GM18511 (cell line): ENCODE data around the gene BATF.

Experiments
- ATAC-seq: cut with Tn5 transposase; IDR thresholded peaks from one replicate; pipeline ENCODE4 v1.9.1; 2021; ENCODE audit warnings: mild to moderate bottlenecking, moderate library complexity; ENCODE audit not compliant: unreplicated experiment

BATF gene

DNA sequence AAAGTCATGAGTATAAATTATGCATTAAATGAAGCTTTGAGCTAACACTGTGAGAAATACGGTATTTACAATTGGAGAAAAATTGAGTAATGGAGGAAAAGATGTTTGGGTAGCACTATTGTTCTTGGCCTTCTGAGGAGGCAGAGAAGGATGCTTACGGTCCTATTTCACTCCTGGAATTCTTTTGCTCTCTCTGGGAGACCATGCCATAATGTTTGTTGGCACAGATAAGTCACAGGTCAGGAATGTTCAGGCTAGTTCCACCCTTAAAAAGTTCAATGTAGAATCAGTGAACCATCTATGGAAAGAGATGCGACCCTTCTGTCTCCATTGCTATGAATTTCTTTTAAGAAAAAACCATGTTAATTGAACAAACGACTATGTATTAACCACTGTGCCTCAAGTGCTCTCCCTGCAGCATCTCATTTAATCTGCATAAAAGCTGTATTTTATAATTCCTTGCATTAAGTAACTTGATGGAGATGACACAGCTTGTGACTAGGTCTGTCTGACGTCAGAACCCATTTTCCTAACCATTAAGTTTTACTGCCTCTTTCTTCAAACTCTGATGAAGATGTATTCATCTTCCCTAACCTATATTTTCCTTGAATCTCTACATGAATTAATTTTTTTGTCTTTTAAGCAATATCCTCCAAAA lies 9.5 kb downstream of the BATF start:
- ATAC-seq: no peak

DNA sequence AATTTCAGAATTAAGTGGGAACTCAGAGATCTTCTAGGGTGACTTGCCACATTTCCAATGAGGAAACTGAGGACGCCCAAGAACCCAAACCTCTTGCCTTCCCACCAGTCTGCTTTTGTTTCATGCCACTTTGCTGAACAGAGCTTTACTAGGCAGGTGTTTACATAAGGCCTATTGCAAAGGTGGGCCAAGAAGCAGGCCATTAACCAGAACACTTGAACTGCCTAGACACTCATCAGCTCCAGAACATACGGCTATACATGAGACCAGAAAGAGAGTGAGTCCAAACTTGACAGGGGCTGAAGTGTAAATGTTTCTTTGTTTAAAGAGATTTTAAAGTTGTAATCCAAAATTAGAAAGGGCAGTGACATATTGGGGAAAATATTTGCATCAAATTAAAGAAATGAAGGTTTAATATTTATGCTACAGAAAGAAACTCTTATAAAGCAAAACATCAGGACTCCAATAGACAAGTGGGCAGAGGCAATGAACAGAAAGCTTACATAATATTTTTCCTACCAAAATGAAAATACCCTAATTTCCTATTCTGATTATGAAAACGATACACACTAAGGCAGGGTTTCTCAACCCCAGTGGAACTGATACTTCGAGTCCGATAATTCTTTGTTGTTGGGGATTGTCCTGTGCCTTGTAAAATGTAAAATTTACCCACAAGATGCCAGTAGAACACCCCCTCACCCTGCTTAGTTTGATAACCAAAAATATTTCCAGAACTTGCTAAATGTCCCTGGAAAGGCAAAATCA lies 11.7 kb downstream of the BATF start:
- ATAC-seq: no peak

DNA sequence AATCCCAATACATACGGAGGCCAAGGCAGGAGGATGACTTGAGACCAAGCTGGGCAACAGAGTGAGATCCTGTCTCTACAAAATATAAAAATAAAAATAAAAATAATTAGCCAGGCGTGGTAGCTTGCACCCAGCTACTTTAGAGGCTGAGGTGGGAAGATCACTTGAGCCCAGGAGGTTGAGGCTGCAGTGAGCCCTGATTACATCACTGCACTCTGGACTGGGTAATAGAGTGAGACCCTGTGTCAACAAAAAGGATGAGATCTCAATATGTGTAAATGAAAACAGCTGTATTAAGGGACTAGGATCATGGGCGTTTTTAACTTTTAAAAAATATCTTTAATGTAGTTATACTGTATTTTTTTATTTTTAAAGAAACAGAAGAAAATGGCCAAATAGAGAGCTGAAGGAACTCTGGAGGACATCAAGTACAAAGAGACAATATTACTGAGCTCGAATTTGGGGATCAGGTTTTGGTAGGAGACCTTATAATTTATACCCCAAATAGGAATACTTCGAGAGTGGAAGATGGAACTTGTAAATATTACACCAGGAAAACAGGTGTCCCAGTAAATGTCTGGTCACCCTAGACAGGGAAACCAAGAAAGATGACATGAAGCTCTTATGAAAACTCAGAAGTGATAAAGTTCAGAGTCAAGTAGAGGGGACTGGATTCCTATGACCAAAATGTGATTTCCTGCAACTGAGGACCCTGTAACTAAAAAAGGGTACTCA lies 13.1 kb downstream of the BATF start:
- ATAC-seq: no peak

- ATAC-seq: no peak
Measured at GRCh38 chr14:75537071-75537470, 14.8 kb downstream of the BATF start.

GRCh38 chr14:75539162-75539560 lies 16.9 kb downstream of the BATF start:
- no peak for ATAC-seq

GRCh38 chr14:75539561-75540478 lies 17.6 kb downstream of the BATF start:
- peak; percentile 61 for ATAC-seq

- ATAC-seq: no peak
Measured at GRCh38 chr14:75540479-75540851, 18.2 kb downstream of the BATF start.

DNA sequence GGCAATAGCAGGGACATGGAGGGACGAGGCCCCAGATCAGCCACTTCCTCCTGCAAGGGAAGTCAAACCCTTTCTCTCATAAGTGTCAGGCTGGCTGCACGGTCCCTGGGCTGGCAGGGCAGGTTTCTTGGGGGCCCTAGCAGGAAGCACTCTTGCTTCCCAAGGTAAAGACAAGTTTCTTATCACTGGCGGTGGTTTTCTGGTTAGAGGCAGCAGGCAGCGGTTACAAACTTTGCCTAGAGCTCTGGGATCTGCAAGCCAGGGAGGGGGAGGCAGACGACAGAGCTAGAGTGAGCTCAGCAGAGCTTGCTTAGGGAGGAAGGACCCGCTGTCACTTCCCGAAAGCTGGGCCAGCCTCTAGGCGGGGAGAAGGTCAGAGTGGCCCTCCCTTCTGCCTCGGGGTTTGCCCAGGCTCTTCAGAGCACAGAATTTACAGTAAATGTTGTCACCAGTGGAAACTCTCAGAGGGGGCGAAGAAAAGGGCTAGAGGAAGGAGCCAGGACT lies 20.4 kb downstream of the BATF start:
- peak; percentile 69 for ATAC-seq

DNA sequence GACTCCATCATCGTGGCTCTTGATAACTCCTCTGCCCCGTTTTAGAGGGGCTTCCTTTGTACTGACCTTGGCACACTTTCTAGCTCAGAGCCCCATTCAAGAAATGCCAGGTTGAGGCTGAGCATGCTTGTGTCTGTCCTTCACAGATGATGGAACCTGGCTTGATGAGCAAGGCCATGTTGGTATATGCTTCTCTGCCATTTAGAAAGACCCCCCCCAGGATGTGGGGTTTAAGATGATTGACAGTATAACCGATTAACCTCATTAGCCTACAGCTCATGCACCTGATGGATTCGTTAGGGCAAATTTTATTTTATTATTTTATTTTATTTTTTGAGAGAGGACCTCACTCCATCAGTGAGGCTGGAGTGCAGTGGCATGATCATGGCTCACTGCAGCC lies 21.0 kb downstream of the BATF start:
- ATAC-seq: peak; percentile 3

DNA sequence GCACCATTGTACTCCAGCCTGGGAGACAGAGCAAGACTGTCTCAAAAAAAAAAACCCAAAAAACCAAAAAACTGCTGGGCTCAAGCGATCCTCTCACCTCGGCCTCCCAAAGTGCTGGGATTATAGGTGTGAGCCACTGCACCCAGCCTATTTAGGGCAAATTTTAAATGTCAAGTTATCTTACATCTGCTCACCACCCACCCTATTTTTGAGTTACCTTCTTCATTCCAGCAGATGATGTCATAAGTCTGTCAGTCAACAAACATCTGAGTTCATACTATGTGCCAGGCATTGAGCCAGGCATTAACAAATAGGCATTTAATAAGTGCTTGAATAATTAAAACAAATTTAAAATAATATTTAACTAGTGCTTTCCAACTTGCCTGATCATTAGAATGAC lies 21.5 kb downstream of the BATF start:
- no peak for ATAC-seq

- ATAC-seq: no peak
Measured at GRCh38 chr14:75545907-75546306, 23.6 kb downstream of the BATF start.

GRCh38 chr14:75547552-75548250 lies 25.4 kb downstream of the BATF start:
- no peak for ATAC-seq

DNA sequence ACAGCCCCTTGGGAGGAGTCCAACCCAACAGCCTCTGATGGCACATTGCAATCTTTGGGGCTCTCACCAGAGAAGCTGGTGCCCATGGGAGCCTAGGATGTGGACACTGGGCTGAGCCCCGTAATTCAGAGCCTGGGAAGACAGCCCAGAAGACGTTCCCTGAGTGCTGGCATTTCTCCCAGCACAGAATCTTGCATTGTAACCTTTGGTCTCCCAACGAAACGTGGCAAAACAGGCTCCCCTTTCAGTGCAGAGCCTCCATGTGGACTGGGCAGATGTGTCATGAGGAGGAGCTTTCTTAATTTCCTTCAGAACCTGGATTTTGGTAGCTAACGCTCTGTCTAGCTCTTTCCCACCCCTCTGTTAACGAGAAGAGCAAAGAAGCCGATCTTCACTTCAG lies 26.3 kb downstream of the BATF start:
- no peak for ATAC-seq

GRCh38 chr14:75549169-75549568 lies 26.9 kb downstream of the BATF start:
- peak; percentile 55 for ATAC-seq

GRCh38 chr14:75551021-75551420 lies 28.8 kb downstream of the BATF start:
- ATAC-seq: no peak

GRCh38 chr14:75553157-75553556 lies 30.9 kb downstream of the BATF start:
- ATAC-seq: no peak

- no peak for ATAC-seq
Measured at GRCh38 chr14:75553761-75554364, 31.6 kb downstream of the BATF start.

DNA sequence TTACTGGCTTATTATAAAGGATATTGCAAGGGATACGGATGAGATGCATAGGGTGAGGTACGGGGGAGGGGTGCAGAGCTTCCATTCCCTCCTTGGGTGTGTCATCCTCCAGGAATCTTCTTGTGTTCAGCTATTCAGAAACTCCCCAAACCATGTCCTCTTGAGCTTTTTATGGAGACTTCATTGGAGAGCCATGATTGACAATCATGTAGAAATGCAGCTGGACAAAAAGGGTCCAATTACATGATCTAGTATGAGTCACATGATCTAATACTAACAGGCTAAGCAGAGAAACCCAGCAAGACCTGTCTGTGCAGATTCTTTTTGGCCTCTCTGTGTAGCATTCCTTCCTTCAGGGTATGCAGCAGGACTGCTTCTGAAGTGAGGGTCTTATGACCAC lies 32.2 kb downstream of the BATF start:
- ATAC-seq: no peak

GRCh38 chr14:75558440-75558839 lies 36.2 kb downstream of the BATF start:
- ATAC-seq: no peak

DNA sequence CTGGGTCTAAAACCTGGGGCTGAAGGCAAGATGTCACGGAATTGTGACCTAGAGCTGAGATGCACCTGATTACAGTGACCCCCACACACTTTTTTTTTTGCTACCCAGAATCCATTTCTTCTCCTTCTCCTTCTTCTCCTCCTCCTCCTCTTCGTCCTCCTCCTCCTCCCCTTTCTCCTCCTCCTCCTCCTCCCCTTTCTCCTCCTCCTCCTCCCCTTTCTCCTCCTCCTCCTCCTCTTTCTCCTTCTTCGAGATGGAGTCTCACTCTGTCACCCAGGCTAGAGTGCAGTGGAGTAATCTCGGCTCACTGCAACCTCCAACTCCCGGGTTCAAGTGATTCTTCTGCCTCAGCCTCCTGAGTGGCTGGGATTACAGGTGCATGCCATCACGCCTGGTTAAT lies 36.8 kb downstream of the BATF start:
- ATAC-seq: no peak
